SK-N-SH (cell line): Measurements from ENCODE around the gene DIAPH2. TPM values are rescaled to one million over a fixed set of nuclear protein-coding genes. Genes with fewer than 3 reads are reported as not detected.

Experiments used
- CTCF ChIA-PET: fragments of 300-600, 350-600 bp; formaldehyde crosslinking; extraction: SDS; loops from one replicate; lab custom pipeline; 2021; lab: Yijun Ruan, JAX
- POLR2A ChIA-PET: fragments of 350-600 bp; sonication (Branson Sonifier 250); formaldehyde crosslinking; extraction: SDS; loops from one replicate; lab custom pipeline; 2020; ENCODE audit warnings: antibody characterized with exemption, inconsistent platforms; lab: Yijun Ruan, JAX
- DNase-seq: peaks from one replicate; pipeline ENCODE4 v3.0.0; 2012
- H2AFZ ChIP-seq: fragments of 200-600 bp; sonication (generic); 2 replicates; pipeline ENCODE4 v1.8.1; 2016; ENCODE audit warnings: antibody characterized with exemption, mild to moderate bottlenecking, low read depth
- H3F3A ChIP-seq: fragments of 200-600 bp; sonication (generic); replicated peaks from 2 replicates; pipeline ENCODE3; 2016; ENCODE audit warnings: antibody characterized with exemption, mild to moderate bottlenecking; ENCODE audit not compliant: insufficient read depth
- H3K27ac ChIP-seq, 2 experiments: fragments of 200-500 bp in 1 of 2; fragments of 200-600 bp in 1 of 2; sonication (Bioruptor generic) in 1 of 2; sonication (generic), shearing (Covaris generic) in 1 of 2; 2 replicates each; pipeline versions ENCODE4 v1.5.1 to v1.6.1; 2014 to 2016; ENCODE audit warnings: low read depth in 2 of 2, inconsistent platforms in 1 of 2, low read length in 1 of 2, mild to moderate bottlenecking in 1 of 2, mixed read lengths in 1 of 2
- H3K27me3 ChIP-seq: fragments of 200-600 bp; sonication (generic), shearing (Covaris generic); 2 replicates; pipeline ENCODE4 v1.6.1; 2016; ENCODE audit warnings: mixed run types; ENCODE audit not compliant: insufficient read depth
- H3K36me3 ChIP-seq, 2 experiments: fragments of 200-500 bp in 1 of 2; fragments of 200-600 bp in 1 of 2; sonication (Bioruptor generic) in 1 of 2; sonication (generic) in 1 of 2; replicated peaks in 1 of 2; 2 replicates each; pipeline versions ENCODE3 to v1.5.1; 2014 to 2016; ENCODE audit warnings: low read length in 1 of 2, mild to moderate bottlenecking in 1 of 2; ENCODE audit not compliant: insufficient read depth in 2 of 2, control insufficient read depth in 1 of 2
- H3K4me1 ChIP-seq, 2 experiments: fragments of 200-500 bp in 1 of 2; fragments of 200-600 bp in 1 of 2; sonication (Bioruptor generic) in 1 of 2; sonication (generic), shearing (Covaris generic) in 1 of 2; 2 replicates each; pipeline versions ENCODE4 v1.5.1 to v1.6.1; 2014 to 2016; ENCODE audit warnings: low read depth in 1 of 2, low read length in 1 of 2, mixed run types in 1 of 2; ENCODE audit not compliant: insufficient read depth in 2 of 2, control insufficient read depth in 1 of 2
- H3K4me2 ChIP-seq: fragments of 200-600 bp; sonication (generic), shearing (Covaris generic); 2 replicates; pipeline ENCODE4 v1.6.1; 2017; ENCODE audit warnings: mixed run types
- H3K4me3 ChIP-seq, 2 experiments: fragments of 200-500 bp in 1 of 2; fragments of 200-600 bp in 1 of 2; sonication (Bioruptor generic) in 1 of 2; sonication (generic), shearing (Covaris generic) in 1 of 2; 2 replicates each; pipeline versions ENCODE4 v1.5.1 to v1.8.1; 2014 to 2016; ENCODE audit warnings: low read depth in 2 of 2, inconsistent platforms in 1 of 2, low read length in 1 of 2, mild to moderate bottlenecking in 1 of 2, mixed read lengths in 1 of 2, moderate library complexity in 1 of 2
- H3K79me2 ChIP-seq: fragments of 200-600 bp; sonication (generic); 2 replicates; pipeline ENCODE4 v1.8.1; 2017; ENCODE audit warnings: mild to moderate bottlenecking; ENCODE audit not compliant: insufficient read depth
- H3K9ac ChIP-seq: fragments of 200-600 bp; sonication (generic); 2 replicates; pipeline ENCODE4 v1.6.1; 2017; ENCODE audit warnings: mixed run types
- H3K9me2 ChIP-seq: fragments of 200-600 bp; sonication (generic); 2 replicates; pipeline ENCODE4 v1.6.1; 2017; ENCODE audit warnings: mixed run types
- H3K9me3 ChIP-seq: fragments of 200-600 bp; sonication (generic); 2 replicates; pipeline ENCODE4 v1.6.1; 2017; ENCODE audit warnings: mixed run types, mild to moderate bottlenecking, moderate library complexity
- H4K20me1 ChIP-seq: fragments of 200-600 bp; sonication (generic); 2 replicates; pipeline ENCODE4 v1.6.1; 2017; ENCODE audit warnings: mild to moderate bottlenecking, mixed run types; ENCODE audit not compliant: insufficient read depth
- CHD2 ChIP-seq: fragments of 150-350 bp; IDR thresholded peaks from 2 replicates; pipeline ENCODE4 v1.6.1; 2018; ENCODE audit warnings: low read length; ENCODE audit not compliant: partially characterized antibody
- ELF1 ChIP-seq: IDR thresholded peaks from 2 replicates; pipeline ENCODE4 v1.4.0; 2012
- NFIC ChIP-seq: IDR thresholded peaks from 2 replicates; pipeline ENCODE4 v1.4.0; 2012; ENCODE audit warnings: borderline replicate concordance
- PBX3 ChIP-seq: IDR thresholded peaks from 2 replicates; pipeline ENCODE4; 2012
- POLR2AphosphoS5 ChIP-seq: IDR thresholded peaks from 2 replicates; pipeline ENCODE4 v1.6.1; 2012; ENCODE audit warnings: low read depth, low read length
- RCOR1 ChIP-seq: fragments of 150-350 bp; IDR thresholded peaks from 2 replicates; pipeline ENCODE4 v1.6.1; 2017; ENCODE audit warnings: antibody characterized with exemption, low read length
- REST ChIP-seq: IDR thresholded peaks from 2 replicates; pipeline ENCODE4 v1.6.1; 2012; ENCODE audit warnings: mild to moderate bottlenecking, low read depth, low read length, moderate library complexity
- RXRA ChIP-seq: IDR thresholded peaks from 2 replicates; pipeline ENCODE4 v1.4.0; 2012; ENCODE audit warnings: low read depth, mild to moderate bottlenecking, borderline replicate concordance
- SMC3 ChIP-seq: IDR thresholded peaks from 2 replicates; pipeline ENCODE4 v1.6.1; 2012; ENCODE audit warnings: low read depth, low read length, improper control_type of control experiment
- TCF12 ChIP-seq: IDR thresholded peaks from 2 replicates; pipeline ENCODE4 v1.4.0; 2012
- USF2 ChIP-seq: fragments of 150-350 bp; IDR thresholded peaks from 2 replicates; pipeline ENCODE4 v1.6.1; 2017; ENCODE audit warnings: antibody characterized with exemption, low read length, low read depth, borderline replicate concordance
- ZBTB33 ChIP-seq: IDR thresholded peaks from 2 replicates; pipeline ENCODE4 v1.4.0; 2012; ENCODE audit warnings: low read depth, borderline replicate concordance
- WGBS: methylation state at CpG from one replicate; pipeline ENCODE4 v1.1.6; 2017; ENCODE audit warnings: low lambda C conversion rate; 5-methylcytosine and 5-hydroxymethylcytosine counted together
- polyA plus RNA-seq, 3 experiments: library from polyadenylated mRNA; depleted of rRNA; stranded (reverse); fragments of >200 nt; gene quantifications; 2 replicates each; pipeline ENCODE4 v1.2.3, GENCODE V29; 2012

DIAPH2 gene
- polyA plus RNA-seq, 1 of the 3 experiments (the other 2 are of a cell fraction): 1.1 TPM

GRCh38 chrX:96929036-96929435, 244.4 kb downstream of the DIAPH2 start:
- Histone ChIP-seq H3K36me3 (no peaks in the 10 kb centered on the region), H3K27me3 (no peaks in the 10 kb centered on the region), H3K27ac (no peak overlapping the region), H3K9ac (no peak overlapping the region), H3K4me2 (no peak overlapping the region), H3K9me2 (no peaks in the 10 kb centered on the region), H4K20me1 (no peaks in the 10 kb centered on the region), H3K9me3 (no peaks in the 10 kb centered on the region), H3K79me2 (no peaks in the 10 kb centered on the region), H2AFZ (no peak overlapping the region), H3K4me1 (no peaks in the 10 kb centered on the region), H3F3A (no peaks in the 10 kb centered on the region), H3K4me3 (no peak overlapping the region)
- no peak for TF ChIP-seq ELF1
- TF ChIP-seq NFIC: no peak
- no peak for TF ChIP-seq CHD2
- no peak for TF ChIP-seq TCF12
- TF ChIP-seq REST: no peak
- TF ChIP-seq POLR2AphosphoS5: no peak
- TF ChIP-seq SMC3: no peak
- no peak for TF ChIP-seq USF2
- TF ChIP-seq RXRA: no peak
- TF ChIP-seq RCOR1: no peak
- TF ChIP-seq PBX3: no peak
- POLR2A ChIA-PET: no interaction called here
- DNase-seq: no peak
- CTCF ChIA-PET: interaction anchor here (1.0 kb wide), 1 partner anchor 17 kb away, joined by 3 read pairs; no protein-coding TSS in a partner anchor

GRCh38 chrX:96957718-96958117, 273.1 kb downstream of the DIAPH2 start:
- WGBS: 60% methylated on average over 4 of the region's 4 CpGs
- Histone ChIP-seq H3F3A (no peaks in the 10 kb centered on the region), H3K4me3 (no peak overlapping the region), H3K79me2 (no peaks in the 10 kb centered on the region), H3K4me2 (no peak overlapping the region), H2AFZ (no peak overlapping the region), H3K27me3 (no peaks in the 10 kb centered on the region), H3K9ac (no peak overlapping the region), H3K27ac (no peak overlapping the region), H3K4me1 (no peaks in the 10 kb centered on the region), H3K9me2 (no peaks in the 10 kb centered on the region), H3K9me3 (no peaks in the 10 kb centered on the region), H3K36me3 (no peaks in the 10 kb centered on the region), H4K20me1 (no peaks in the 10 kb centered on the region)
- CTCF ChIA-PET: no interaction called here
- POLR2A ChIA-PET: no interaction called here
- no peak for TF ChIP-seq ZBTB33
- no peak for DNase-seq
